Hepatocyte (in vitro differentiated cells): ENCODE measurements around the gene SDSL. TPM values are rescaled to one million over a fixed set of nuclear protein-coding genes. Genes with fewer than 3 reads are reported as not detected.

Experiments
- DNase-seq: peaks from one replicate; pipeline ENCODE4 v3.0.0-alpha.2; 2016; ENCODE audit warnings: low spot score
- H2AFZ ChIP-seq: fragments of 200-600 bp; sonication (generic); 2 replicates; pipeline ENCODE4 v1.6.0; 2016; ENCODE audit warnings: antibody characterized with exemption, mild to moderate bottlenecking
- H3K27ac ChIP-seq: fragments of 200-600 bp; sonication (generic); 2 replicates; pipeline ENCODE4 v1.5.1; 2016; ENCODE audit warnings: mild to moderate bottlenecking
- H3K27me3 ChIP-seq: fragments of 200-600 bp; sonication (generic); 2 replicates; pipeline ENCODE4 v1.6.1; 2016
- H3K36me3 ChIP-seq: fragments of 200-600 bp; sonication (generic); replicated peaks from 2 replicates; pipeline ENCODE4 v1.5.1; 2016; ENCODE audit warnings: low read depth; ENCODE audit not compliant: insufficient read depth
- H3K4me1 ChIP-seq: fragments of 200-600 bp; sonication (generic); 2 replicates; pipeline ENCODE4 v1.5.1; 2016; ENCODE audit warnings: mild to moderate bottlenecking, moderate library complexity; ENCODE audit not compliant: insufficient read depth
- H3K4me2 ChIP-seq: fragments of 200-600 bp; sonication (generic); 2 replicates; pipeline ENCODE4 v1.6.0; 2016
- H3K4me3 ChIP-seq: fragments of 200-600 bp; sonication (generic); 2 replicates; pipeline ENCODE4 v1.5.1; 2016; ENCODE audit warnings: mild to moderate bottlenecking
- H3K79me2 ChIP-seq: fragments of 200-600 bp; sonication (generic); 2 replicates; pipeline ENCODE4 v1.6.0; 2017; ENCODE audit warnings: mild to moderate bottlenecking
- H3K9me2 ChIP-seq: fragments of 200-600 bp; sonication (generic); replicated peaks from 2 replicates; pipeline ENCODE4 v1.6.0; 2017; ENCODE audit warnings: mild to moderate bottlenecking; ENCODE audit not compliant: insufficient read depth
- H3K9me3 ChIP-seq: fragments of 200-600 bp; sonication (generic); 2 replicates; pipeline ENCODE4 v1.5.1; 2016; ENCODE audit warnings: low read depth, mild to moderate bottlenecking
- H4K20me1 ChIP-seq: fragments of 200-600 bp; sonication (generic); 2 replicates; pipeline ENCODE4 v1.6.0; 2016; ENCODE audit warnings: mild to moderate bottlenecking; ENCODE audit not compliant: insufficient read depth, poor library complexity, severe bottlenecking
- CTCF ChIP-seq: fragments of 200-600 bp; sonication (generic); IDR thresholded peaks from 2 replicates; pipeline ENCODE4 v1.5.1; 2016; ENCODE audit warnings: antibody characterized with exemption, mild to moderate bottlenecking; ENCODE audit not compliant: poor library complexity
- EZH2 ChIP-seq: fragments of 200-600 bp; sonication (generic); IDR thresholded peaks from 2 replicates; pipeline ENCODE4 v1.6.1; 2016; ENCODE audit warnings: antibody characterized with exemption, mild to moderate bottlenecking, borderline replicate concordance
- EZH2phosphoT487 ChIP-seq: fragments of 200-600 bp; sonication (generic); IDR thresholded peaks from one replicate; pipeline ENCODE4 v1.6.1; 2018; ENCODE audit warnings: antibody characterized with exemption, mild to moderate bottlenecking, low read depth, moderate library complexity; ENCODE audit not compliant: unreplicated experiment, severe bottlenecking
- WGBS: methylation state at CpG from one replicate; pipeline ENCODE4 v1.1.6; 2016; ENCODE audit warnings: low lambda C conversion rate; ENCODE audit errors: missing lambda C conversion rate; 5-methylcytosine and 5-hydroxymethylcytosine counted together
- polyA plus RNA-seq: library from polyadenylated mRNA; unstranded; fragments of >200 nt; fragmentation: Nextera tagmentation; extraction: Ambion mirVana; gene quantifications from 2 replicates; pipeline ENCODE4 v1.2.1, GENCODE V29; 2016
- total RNA-seq: library from RNA; depleted of rRNA; stranded (reverse); fragments of >200 nt; gene quantifications from 2 replicates; pipeline ENCODE4 v1.2.3, GENCODE V29; 2014

SDSL gene
- total and polyA plus RNA-seq, 2 experiments from 2014 or later: 10.3 to 26.7 TPM

- Histone ChIP-seq H2AFZ (no peak overlapping the region), H3K27me3 (peaks cover 8% of the 10 kb centered on the region), H3K4me1 (peaks cover 4% of the 10 kb centered on the region), H3K9me3 (no peaks in the 10 kb centered on the region), H3K9me2 (no peaks in the 10 kb centered on the region), H3K4me2 (no peak overlapping the region), H3K79me2 (no peaks in the 10 kb centered on the region), H3K27ac (no peak overlapping the region), H3K4me3 (no peak overlapping the region), H4K20me1 (no peaks in the 10 kb centered on the region), H3K36me3 (no peaks in the 10 kb centered on the region)
- WGBS: 88% methylated on average over 4 of the region's 4 CpGs
- TF ChIP-seq EZH2phosphoT487 (no peak), EZH2 (no peak), CTCF (no peak)
- DNase-seq: no peak
Observed at GRCh38 chr12:113438523-113439300, 16.5 kb downstream of the SDSL start.

GRCh38 chr12:113439301-113439597, 17.1 kb downstream of the SDSL start:
- 52% methylated on average over 4 of the region's 4 CpGs for WGBS
- peaks cover 8% of the 10 kb centered on the region for H3K27me3 ChIP-seq
- DNase-seq: no peak

GRCh38 chr12:113439606-113440030, 17.4 kb downstream of the SDSL start:
- H3K79me2 ChIP-seq: no peaks in the 10 kb centered on the region
- H3K27ac ChIP-seq: no peak overlapping the region
- TF ChIP-seq EZH2phosphoT487 (no peak), CTCF (peak; percentile 65)
- H3K9me3 ChIP-seq: no peaks in the 10 kb centered on the region
- H3K4me3 ChIP-seq: no peak overlapping the region
- no peak overlapping the region for H2AFZ ChIP-seq
- H3K9me2 ChIP-seq: no peaks in the 10 kb centered on the region
- H4K20me1 ChIP-seq: no peaks in the 10 kb centered on the region
- H3K27me3 ChIP-seq: peaks cover 8% of the 10 kb centered on the region
- H3K4me2 ChIP-seq: no peak overlapping the region
- H3K4me1 ChIP-seq: peaks cover 4% of the 10 kb centered on the region
- 46% methylated on average over 8 of the region's 8 CpGs for WGBS
- peak; percentile 76 for DNase-seq
- H3K36me3 ChIP-seq: no peaks in the 10 kb centered on the region

More at GRCh38 chr12:113439301-113439597, 17.1 kb downstream of the SDSL start:
- Histone ChIP-seq H2AFZ (no peak overlapping the region), H3K9me2 (no peaks in the 10 kb centered on the region), H4K20me1 (no peaks in the 10 kb centered on the region), H3K4me3 (no peak overlapping the region), H3K36me3 (no peaks in the 10 kb centered on the region), H3K79me2 (no peaks in the 10 kb centered on the region), H3K4me2 (no peak overlapping the region), H3K4me1 (peaks cover 4% of the 10 kb centered on the region), H3K27ac (no peak overlapping the region), H3K9me3 (no peaks in the 10 kb centered on the region)
- TF ChIP-seq EZH2phosphoT487: no peak
- no peak for TF ChIP-seq CTCF
- no peak for TF ChIP-seq EZH2
